Sigmoid colon (tissue), 4 donors: ENCODE data around the gene PPID.

Experiments
- EP300 ChIP-seq, 4 donors: sonication (generic); formaldehyde crosslinking; IDR thresholded peaks; one replicate each; pipeline ENCODE4 v1.6.1; 2017; ENCODE audit warnings: antibody characterized with exemption in 4 of 4
- POLR2A ChIP-seq, 2 donors: fragments of 450-650 bp; IDR thresholded peaks; one replicate each; pipeline ENCODE4 v1.6.1; 2016; ENCODE audit warnings: antibody characterized with exemption in 2 of 2, mild to moderate bottlenecking in 2 of 2, moderate library complexity in 2 of 2
- POLR2AphosphoS5 ChIP-seq, 4 donors: sonication (generic); formaldehyde crosslinking; IDR thresholded peaks; one replicate each; pipeline ENCODE4 v1.6.1; 2017; ENCODE audit warnings: antibody characterized with exemption in 4 of 4
- TF ChIP-seq, protein P1 (sequence below), 4 experiments: fragments of 450-650 bp in 3 of 4; fragments of 200-600 bp in 1 of 4; IDR thresholded peaks; one replicate each; pipeline ENCODE4 v1.5.1; 2016 to 2019; ENCODE audit warnings: antibody characterized with exemption in 4 of 4, mild to moderate bottlenecking in 3 of 4, moderate library complexity in 2 of 4

DNA sequence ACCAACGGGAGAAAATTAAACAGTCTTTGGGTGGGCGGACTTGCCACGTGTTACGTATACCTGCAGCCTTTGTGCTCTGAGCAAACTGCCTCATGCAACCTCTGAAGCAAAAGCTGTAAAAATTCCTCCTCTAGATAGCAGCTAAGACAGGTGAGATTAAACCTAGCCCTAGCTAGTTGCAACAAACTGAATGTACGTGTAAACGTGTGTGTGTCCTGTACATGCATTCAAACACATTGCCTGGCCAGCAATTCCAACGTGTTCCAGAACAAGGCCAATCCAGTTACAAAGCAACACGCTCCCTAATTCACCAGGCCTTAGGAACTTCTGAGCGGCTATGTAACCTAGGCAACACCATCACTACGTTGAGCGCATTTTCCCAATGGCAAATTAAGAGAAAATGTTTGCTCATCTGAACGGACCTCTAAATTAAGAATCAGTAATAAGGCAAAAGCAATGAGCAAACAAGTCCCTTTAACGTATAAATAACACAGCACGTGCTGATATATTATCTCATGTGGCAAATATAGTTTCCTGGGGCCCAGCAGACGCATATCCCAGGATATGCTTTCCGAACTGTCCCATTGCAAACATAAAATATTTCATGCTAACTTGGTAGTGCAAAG lies 792 bp downstream of the PPID start:
- TF ChIP-seq, protein P1, sequence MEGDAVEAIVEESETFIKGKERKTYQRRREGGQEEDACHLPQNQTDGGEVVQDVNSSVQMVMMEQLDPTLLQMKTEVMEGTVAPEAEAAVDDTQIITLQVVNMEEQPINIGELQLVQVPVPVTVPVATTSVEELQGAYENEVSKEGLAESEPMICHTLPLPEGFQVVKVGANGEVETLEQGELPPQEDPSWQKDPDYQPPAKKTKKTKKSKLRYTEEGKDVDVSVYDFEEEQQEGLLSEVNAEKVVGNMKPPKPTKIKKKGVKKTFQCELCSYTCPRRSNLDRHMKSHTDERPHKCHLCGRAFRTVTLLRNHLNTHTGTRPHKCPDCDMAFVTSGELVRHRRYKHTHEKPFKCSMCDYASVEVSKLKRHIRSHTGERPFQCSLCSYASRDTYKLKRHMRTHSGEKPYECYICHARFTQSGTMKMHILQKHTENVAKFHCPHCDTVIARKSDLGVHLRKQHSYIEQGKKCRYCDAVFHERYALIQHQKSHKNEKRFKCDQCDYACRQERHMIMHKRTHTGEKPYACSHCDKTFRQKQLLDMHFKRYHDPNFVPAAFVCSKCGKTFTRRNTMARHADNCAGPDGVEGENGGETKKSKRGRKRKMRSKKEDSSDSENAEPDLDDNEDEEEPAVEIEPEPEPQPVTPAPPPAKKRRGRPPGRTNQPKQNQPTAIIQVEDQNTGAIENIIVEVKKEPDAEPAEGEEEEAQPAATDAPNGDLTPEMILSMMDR (IDR thresholded peaks at IDR 0.05): no peak
- no peak for TF ChIP-seq EP300 (IDR thresholded peaks at IDR 0.05)
- TF ChIP-seq POLR2A (IDR thresholded peaks at IDR 0.05): no peak
- TF ChIP-seq POLR2AphosphoS5 (IDR thresholded peaks at IDR 0.05): no peak
